WTC11 (cell line): Measurements from ENCODE around the gene RERG. TPM values are rescaled to one million over a fixed set of nuclear protein-coding genes. Genes with fewer than 3 reads are reported as not detected.

ENCODE experiments used
- ATAC-seq: fragments of 200-7000 bp; cut with Tn5 transposase; 2 replicates; pipeline ENCODE4 v1.10.0; 2021; ENCODE audit warnings: mild to moderate bottlenecking, moderate library complexity
- CTCF ChIA-PET: fragments of 300-600 bp; sonication (Branson Sonifier 250); formaldehyde crosslinking; loops from one replicate; lab custom pipeline; 2021; ENCODE audit warnings: antibody characterized with exemption; lab: Charles Lee
- POLR2A ChIA-PET: fragments of 350-600 bp; sonication (Branson Sonifier 250); formaldehyde crosslinking; loops from one replicate; lab custom pipeline; 2021; ENCODE audit warnings: antibody characterized with exemption; lab: Charles Lee
- DNase-seq: peaks from one replicate; pipeline ENCODE4 v3.0.0; 2021; ENCODE audit warnings: low spot score
- H3K27ac Mint-ChIP-seq: 2 replicates; pipeline ENCODE4 v1.8.0; 2021; ENCODE audit warnings: mixed read lengths
- H3K27me3 Mint-ChIP-seq: 2 replicates; pipeline ENCODE4 v1.8.0; 2021; ENCODE audit warnings: low read depth, mild to moderate bottlenecking, moderate library complexity, mixed read lengths
- H3K36me3 Mint-ChIP-seq: 2 replicates; pipeline ENCODE4 v1.8.0; 2021; ENCODE audit warnings: mixed read lengths
- H3K4me1 Mint-ChIP-seq: 2 replicates; pipeline ENCODE4 v1.8.0; 2022; ENCODE audit warnings: mixed read lengths
- H3K4me3 Mint-ChIP-seq: 2 replicates; pipeline ENCODE4 v1.8.0; 2021; ENCODE audit warnings: mild to moderate bottlenecking, moderate library complexity, mixed read lengths
- H3K9me3 Mint-ChIP-seq: 2 replicates; pipeline ENCODE4 v1.8.0; 2021; ENCODE audit warnings: mixed read lengths
- ATF1 ChIP-seq: sonication (generic); formaldehyde crosslinking; IDR thresholded peaks from 2 replicates; pipeline ENCODE4 v1.8.1; 2023; ENCODE audit warnings: mild to moderate bottlenecking, moderate library complexity, missing genetic modification reagents
- E2F5 ChIP-seq: sonication (generic); formaldehyde crosslinking; IDR thresholded peaks from 2 replicates; pipeline ENCODE4 v1.8.1; 2022; ENCODE audit warnings: mild to moderate bottlenecking, moderate library complexity, missing genetic modification reagents
- ELF4 ChIP-seq: sonication (generic); formaldehyde crosslinking; IDR thresholded peaks from 2 replicates; pipeline ENCODE4 v1.8.1; 2022; ENCODE audit warnings: low read depth, mild to moderate bottlenecking, moderate library complexity, missing genetic modification reagents
- EMX1 ChIP-seq: fragments of 250-450 bp; sonication (Bioruptor Pico); IDR thresholded peaks from 2 replicates; pipeline ENCODE4 v1.8.0; 2021; ENCODE audit warnings: mild to moderate bottlenecking
- ESRRA ChIP-seq: sonication (generic); formaldehyde crosslinking; IDR thresholded peaks from 2 replicates; pipeline ENCODE4 v1.8.1; 2022; ENCODE audit warnings: mild to moderate bottlenecking, missing genetic modification reagents, borderline replicate concordance
- FOXJ3 ChIP-seq: sonication (generic); formaldehyde crosslinking; IDR thresholded peaks from 2 replicates; pipeline ENCODE4 v1.9.0; 2021; ENCODE audit warnings: missing genetic modification reagents, mild to moderate bottlenecking, borderline replicate concordance
- FOXP4 ChIP-seq: sonication (generic); formaldehyde crosslinking; IDR thresholded peaks from 2 replicates; pipeline ENCODE4 v1.8.0; 2022; ENCODE audit warnings: mild to moderate bottlenecking, missing genetic modification reagents
- GRHL2 ChIP-seq: fragments of 250-450 bp; sonication (Bioruptor Pico); IDR thresholded peaks from 2 replicates; pipeline ENCODE4 v1.8.0; 2022; ENCODE audit warnings: mild to moderate bottlenecking, moderate library complexity; ENCODE audit not compliant: insufficient replicate concordance, severe bottlenecking
- MXD4 ChIP-seq: fragments of 250-450 bp; sonication (Bioruptor Pico); IDR thresholded peaks from 2 replicates; pipeline ENCODE4 v1.8.0; 2021; ENCODE audit warnings: mild to moderate bottlenecking, moderate library complexity, borderline replicate concordance
- NFATC4 ChIP-seq: fragments of 250-450 bp; sonication (Bioruptor Pico); IDR thresholded peaks from 2 replicates; pipeline ENCODE4 v1.9.0; 2021; ENCODE audit warnings: mild to moderate bottlenecking
- NR2C2 ChIP-seq: sonication (generic); formaldehyde crosslinking; IDR thresholded peaks from 2 replicates; pipeline ENCODE4 v1.8.0; 2022; ENCODE audit warnings: mild to moderate bottlenecking, missing genetic modification reagents
- PREB ChIP-seq: sonication (generic); formaldehyde crosslinking; IDR thresholded peaks from 2 replicates; pipeline ENCODE4 v1.8.1; 2022; ENCODE audit warnings: mild to moderate bottlenecking, missing genetic modification reagents, moderate library complexity, borderline replicate concordance
- RELA ChIP-seq: sonication (generic); formaldehyde crosslinking; IDR thresholded peaks from 2 replicates; pipeline ENCODE4 v1.8.1; 2022; ENCODE audit warnings: missing genetic modification reagents, mild to moderate bottlenecking, borderline replicate concordance
- SOX15 ChIP-seq: fragments of 250-450 bp; sonication (Bioruptor Pico); IDR thresholded peaks from 2 replicates; pipeline ENCODE4 v1.9.0; 2021; ENCODE audit warnings: mild to moderate bottlenecking
- TEAD4 ChIP-seq: sonication (generic); formaldehyde crosslinking; IDR thresholded peaks from 2 replicates; pipeline ENCODE4 v1.8.0; 2022; ENCODE audit warnings: mild to moderate bottlenecking, missing genetic modification reagents
- ZNF138 ChIP-seq: sonication (generic); formaldehyde crosslinking; conservative IDR thresholded peaks from 2 replicates; pipeline ENCODE4 v1.8.1; 2022; ENCODE audit warnings: mild to moderate bottlenecking, moderate library complexity, missing genetic modification reagents
- ZNF263 ChIP-seq: sonication (generic); formaldehyde crosslinking; IDR thresholded peaks from 2 replicates; pipeline ENCODE4 v1.8.1; 2022; ENCODE audit warnings: low read depth, mild to moderate bottlenecking, moderate library complexity, missing genetic modification reagents
- ZNF396 ChIP-seq: fragments of 250-450 bp; sonication (Bioruptor Pico); IDR thresholded peaks from 2 replicates; pipeline ENCODE4 v1.8.0; 2021; ENCODE audit warnings: mild to moderate bottlenecking, moderate library complexity, borderline replicate concordance
- total RNA-seq: library from RNA; stranded (reverse); gene quantifications from 3 replicates; pipeline ENCODE4 v1.2.3, GENCODE V29; 2021
- TF ChIP-seq, protein P1 (sequence below): sonication (generic); formaldehyde crosslinking; IDR thresholded peaks from 2 replicates; pipeline ENCODE4 v1.8.0; 2022; ENCODE audit warnings: mild to moderate bottlenecking, missing genetic modification reagents
- TF ChIP-seq, protein P2 (sequence below): sonication (generic); formaldehyde crosslinking; IDR thresholded peaks from 2 replicates; pipeline ENCODE4 v1.8.1; 2022; ENCODE audit warnings: low read depth, missing genetic modification reagents, borderline replicate concordance
- TF ChIP-seq, protein P3 (sequence below): sonication (generic); formaldehyde crosslinking; IDR thresholded peaks from 2 replicates; pipeline ENCODE4 v1.8.1; 2022; ENCODE audit warnings: low read depth, mild to moderate bottlenecking, moderate library complexity, missing genetic modification reagents, borderline replicate concordance
- TF ChIP-seq, protein P4 (sequence below): fragments of 200-600 bp; IDR thresholded peaks from 2 replicates; pipeline ENCODE4 v1.8.0; 2022; ENCODE audit warnings: antibody characterized with exemption

Gene RERG
- total RNA-seq, 1 experiment from 2014 or later: 0.28 TPM

DNA sequence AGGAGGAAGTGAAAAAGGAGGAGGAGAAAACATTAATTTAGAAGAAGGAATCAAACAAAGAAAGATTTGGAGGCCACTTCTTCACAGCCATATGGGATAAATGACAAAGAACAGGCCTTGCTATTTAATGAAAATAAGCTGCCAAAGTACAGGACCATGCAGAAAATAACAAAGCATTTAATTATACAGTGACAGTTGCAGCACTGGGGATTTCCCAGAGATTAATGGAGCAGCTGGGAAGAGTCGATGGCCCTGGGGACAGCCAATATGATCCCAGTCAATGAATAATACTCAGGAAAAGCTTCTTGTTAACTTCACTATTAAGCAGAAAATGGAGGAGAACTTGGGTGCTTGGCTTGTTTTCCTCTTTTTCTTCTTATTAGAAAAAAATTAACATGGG is 34.6 kb downstream of the RERG start (continued):
- TF ChIP-seq E2F5 (no peak), EMX1 (CRISPR knock-in tag) (no peak), PREB (no peak)
- TF ChIP-seq, all 79 proteins: peak for 0

DNA sequence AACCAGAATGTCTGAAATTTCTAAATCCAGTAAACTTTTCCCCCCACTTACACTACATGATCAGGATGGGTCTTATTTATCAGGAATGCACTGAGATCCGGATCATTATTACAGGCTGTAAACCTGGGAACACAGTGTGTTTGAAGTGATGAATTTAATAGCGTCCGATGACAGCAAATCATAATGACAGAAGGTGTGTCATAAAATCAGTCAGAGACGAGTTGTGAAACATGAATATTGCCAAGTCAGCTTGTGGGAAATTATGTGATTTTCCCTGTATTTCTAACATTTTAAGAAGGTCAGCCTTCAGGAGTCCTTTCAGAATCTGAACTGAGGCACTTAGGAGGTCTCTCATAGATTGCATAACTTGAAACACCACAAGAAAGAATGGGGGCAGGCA is 36.7 kb downstream of the RERG start:
- H3K36me3 Mint-ChIP-seq: no peaks in the 10 kb centered on the region
- TF ChIP-seq FOXP4 (CRISPR knock-in tag) (no peak), ESRRA (CRISPR knock-in tag) (no peak), ZNF396 (CRISPR knock-in tag) (no peak), NR2C2 (no peak), GRHL2 (no peak), ZNF263 (CRISPR knock-in tag) (no peak), E2F5 (no peak), RELA (CRISPR knock-in tag) (no peak), SOX15 (CRISPR knock-in tag) (no peak), ZNF138 (CRISPR knock-in tag) (no peak), ATF1 (no peak), ELF4 (CRISPR knock-in tag) (no peak), NFATC4 (CRISPR knock-in tag) (no peak), FOXJ3 (CRISPR knock-in tag) (no peak), MXD4 (no peak), TEAD4 (CRISPR knock-in tag) (no peak)
- TF ChIP-seq, protein P1, sequence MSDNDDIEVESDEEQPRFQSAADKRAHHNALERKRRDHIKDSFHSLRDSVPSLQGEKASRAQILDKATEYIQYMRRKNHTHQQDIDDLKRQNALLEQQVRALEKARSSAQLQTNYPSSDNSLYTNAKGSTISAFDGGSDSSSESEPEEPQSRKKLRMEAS (CRISPR knock-in tag): no peak
- TF ChIP-seq, protein P2, sequence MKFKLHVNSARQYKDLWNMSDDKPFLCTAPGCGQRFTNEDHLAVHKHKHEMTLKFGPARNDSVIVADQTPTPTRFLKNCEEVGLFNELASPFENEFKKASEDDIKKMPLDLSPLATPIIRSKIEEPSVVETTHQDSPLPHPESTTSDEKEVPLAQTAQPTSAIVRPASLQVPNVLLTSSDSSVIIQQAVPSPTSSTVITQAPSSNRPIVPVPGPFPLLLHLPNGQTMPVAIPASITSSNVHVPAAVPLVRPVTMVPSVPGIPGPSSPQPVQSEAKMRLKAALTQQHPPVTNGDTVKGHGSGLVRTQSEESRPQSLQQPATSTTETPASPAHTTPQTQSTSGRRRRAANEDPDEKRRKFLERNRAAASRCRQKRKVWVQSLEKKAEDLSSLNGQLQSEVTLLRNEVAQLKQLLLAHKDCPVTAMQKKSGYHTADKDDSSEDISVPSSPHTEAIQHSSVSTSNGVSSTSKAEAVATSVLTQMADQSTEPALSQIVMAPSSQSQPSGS (CRISPR knock-in tag): no peak
- TF ChIP-seq, protein P3, sequence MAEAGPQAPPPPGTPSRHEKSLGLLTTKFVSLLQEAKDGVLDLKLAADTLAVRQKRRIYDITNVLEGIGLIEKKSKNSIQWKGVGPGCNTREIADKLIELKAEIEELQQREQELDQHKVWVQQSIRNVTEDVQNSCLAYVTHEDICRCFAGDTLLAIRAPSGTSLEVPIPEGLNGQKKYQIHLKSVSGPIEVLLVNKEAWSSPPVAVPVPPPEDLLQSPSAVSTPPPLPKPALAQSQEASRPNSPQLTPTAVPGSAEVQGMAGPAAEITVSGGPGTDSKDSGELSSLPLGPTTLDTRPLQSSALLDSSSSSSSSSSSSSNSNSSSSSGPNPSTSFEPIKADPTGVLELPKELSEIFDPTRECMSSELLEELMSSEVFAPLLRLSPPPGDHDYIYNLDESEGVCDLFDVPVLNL: no peak
- TF ChIP-seq, protein P4, sequence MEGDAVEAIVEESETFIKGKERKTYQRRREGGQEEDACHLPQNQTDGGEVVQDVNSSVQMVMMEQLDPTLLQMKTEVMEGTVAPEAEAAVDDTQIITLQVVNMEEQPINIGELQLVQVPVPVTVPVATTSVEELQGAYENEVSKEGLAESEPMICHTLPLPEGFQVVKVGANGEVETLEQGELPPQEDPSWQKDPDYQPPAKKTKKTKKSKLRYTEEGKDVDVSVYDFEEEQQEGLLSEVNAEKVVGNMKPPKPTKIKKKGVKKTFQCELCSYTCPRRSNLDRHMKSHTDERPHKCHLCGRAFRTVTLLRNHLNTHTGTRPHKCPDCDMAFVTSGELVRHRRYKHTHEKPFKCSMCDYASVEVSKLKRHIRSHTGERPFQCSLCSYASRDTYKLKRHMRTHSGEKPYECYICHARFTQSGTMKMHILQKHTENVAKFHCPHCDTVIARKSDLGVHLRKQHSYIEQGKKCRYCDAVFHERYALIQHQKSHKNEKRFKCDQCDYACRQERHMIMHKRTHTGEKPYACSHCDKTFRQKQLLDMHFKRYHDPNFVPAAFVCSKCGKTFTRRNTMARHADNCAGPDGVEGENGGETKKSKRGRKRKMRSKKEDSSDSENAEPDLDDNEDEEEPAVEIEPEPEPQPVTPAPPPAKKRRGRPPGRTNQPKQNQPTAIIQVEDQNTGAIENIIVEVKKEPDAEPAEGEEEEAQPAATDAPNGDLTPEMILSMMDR: no peak
- TF ChIP-seq, all 79 proteins: peak for 0
- Mint-ChIP-seq H3K9me3 (no peaks in the 10 kb centered on the region), H3K27me3 (no peaks in the 10 kb centered on the region), H3K4me3 (no peak overlapping the region), H3K27ac (no peak overlapping the region), H3K4me1 (no peaks in the 10 kb centered on the region)
- DNase-seq: no peak
- no peak for ATAC-seq
- ChIA-PET CTCF (no interaction called here), POLR2A (no interaction called here)
